Astrocyte of the spinal cord (primary cell): ENCODE results near the gene UNC13A.

Experiments used
- DNase-seq: peaks from one replicate; pipeline ENCODE4 v3.0.0; 2011; ENCODE audit warnings: low read depth, low spot score
- H3K4me3 ChIP-seq: 2 replicates; pipeline ENCODE4 v1.5.1; 2011; ENCODE audit warnings: low read depth, mild to moderate bottlenecking, low read length, moderate library complexity
- CTCF ChIP-seq: IDR thresholded peaks from 2 replicates; pipeline ENCODE4 v1.5.1; 2012; ENCODE audit warnings: low read depth, mild to moderate bottlenecking, low read length, inconsistent platforms
- in situ Hi-C: cut with HindIII; loops from 2 replicates; pipeline ENCODE4 v1.10.0; 2017; ENCODE audit warnings: low sequenced_read_pairs

Gene UNC13A

DNA sequence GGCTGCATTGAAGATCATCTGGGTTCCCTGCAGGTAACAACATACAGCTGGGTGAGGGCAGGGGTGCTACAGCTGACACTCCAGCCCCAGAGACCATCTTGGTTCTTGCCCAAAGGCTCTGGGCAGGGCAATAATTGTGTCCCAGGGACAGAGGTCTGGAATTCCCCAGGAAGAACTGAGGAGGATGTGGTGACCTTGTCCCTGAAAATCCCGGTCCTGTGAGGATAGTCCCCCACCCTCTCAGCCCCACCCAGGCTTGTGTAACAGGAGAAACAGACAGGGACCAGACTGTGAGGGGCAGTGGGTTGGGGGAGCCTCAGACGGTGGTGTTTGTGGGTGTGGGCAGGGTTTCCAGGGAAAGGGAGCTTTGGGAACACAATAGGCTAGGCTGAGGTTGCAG, 69.2 kb downstream of the UNC13A start:
- no peak for TF ChIP-seq CTCF
- no peak overlapping the region for H3K4me3 ChIP-seq
- in situ Hi-C loops = no loop called here
- no peak for DNase-seq

DNA sequence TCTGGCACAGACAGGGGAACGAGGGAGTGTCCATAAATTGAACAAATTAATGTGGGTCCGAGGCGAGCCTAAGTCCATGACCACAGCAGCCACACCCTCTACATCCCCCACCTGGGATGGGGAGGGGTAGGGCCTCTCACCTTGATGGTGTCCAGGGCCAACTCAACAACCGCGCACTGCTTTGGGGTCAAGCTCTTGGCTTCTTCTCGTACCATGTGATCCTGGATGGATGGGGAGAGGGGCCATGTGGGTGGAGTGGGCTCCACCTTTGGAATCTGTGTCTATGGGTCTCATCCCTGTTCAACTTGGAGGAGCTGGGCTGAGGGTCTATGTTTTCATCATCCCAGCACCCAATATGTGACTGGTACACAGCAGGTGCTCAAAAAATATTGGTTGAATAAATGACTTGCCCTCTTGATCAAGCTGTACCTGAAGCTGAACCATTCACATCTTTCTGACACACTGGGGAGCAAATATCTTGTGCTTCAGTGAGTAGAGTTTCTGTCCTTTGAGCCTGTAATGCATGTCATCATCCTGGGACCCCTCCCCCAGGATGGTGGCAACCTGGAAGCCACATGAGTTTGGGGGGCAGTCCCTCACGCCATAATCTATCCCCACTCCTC, 69.8 kb downstream of the UNC13A start:
- H3K4me3 ChIP-seq = no peak overlapping the region
- no peak for DNase-seq
- in situ Hi-C loops = no loop called here
- no peak for TF ChIP-seq CTCF

DNA sequence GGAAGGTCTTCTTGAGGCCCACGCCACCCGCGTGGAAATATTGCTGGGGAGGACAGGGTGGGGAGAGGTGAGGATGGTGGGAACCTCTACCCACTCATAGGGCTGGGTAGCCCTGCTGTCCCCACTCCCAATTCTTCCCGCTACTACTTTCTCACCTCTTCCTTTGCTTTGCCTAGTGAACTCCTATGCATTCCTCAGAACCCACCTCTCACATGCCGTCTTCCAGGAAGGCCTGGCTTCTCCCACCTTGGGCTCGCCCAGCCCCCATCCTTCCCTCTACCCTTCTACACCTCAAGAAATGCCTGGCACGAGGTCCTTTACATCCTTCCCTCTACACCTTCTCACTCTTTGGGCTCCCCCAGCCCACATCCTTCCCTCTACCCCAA, 70.4 kb downstream of the UNC13A start:
- DNase-seq = no peak
- in situ Hi-C loops = no loop called here
- no peak for TF ChIP-seq CTCF
- no peak overlapping the region for H3K4me3 ChIP-seq

DNA sequence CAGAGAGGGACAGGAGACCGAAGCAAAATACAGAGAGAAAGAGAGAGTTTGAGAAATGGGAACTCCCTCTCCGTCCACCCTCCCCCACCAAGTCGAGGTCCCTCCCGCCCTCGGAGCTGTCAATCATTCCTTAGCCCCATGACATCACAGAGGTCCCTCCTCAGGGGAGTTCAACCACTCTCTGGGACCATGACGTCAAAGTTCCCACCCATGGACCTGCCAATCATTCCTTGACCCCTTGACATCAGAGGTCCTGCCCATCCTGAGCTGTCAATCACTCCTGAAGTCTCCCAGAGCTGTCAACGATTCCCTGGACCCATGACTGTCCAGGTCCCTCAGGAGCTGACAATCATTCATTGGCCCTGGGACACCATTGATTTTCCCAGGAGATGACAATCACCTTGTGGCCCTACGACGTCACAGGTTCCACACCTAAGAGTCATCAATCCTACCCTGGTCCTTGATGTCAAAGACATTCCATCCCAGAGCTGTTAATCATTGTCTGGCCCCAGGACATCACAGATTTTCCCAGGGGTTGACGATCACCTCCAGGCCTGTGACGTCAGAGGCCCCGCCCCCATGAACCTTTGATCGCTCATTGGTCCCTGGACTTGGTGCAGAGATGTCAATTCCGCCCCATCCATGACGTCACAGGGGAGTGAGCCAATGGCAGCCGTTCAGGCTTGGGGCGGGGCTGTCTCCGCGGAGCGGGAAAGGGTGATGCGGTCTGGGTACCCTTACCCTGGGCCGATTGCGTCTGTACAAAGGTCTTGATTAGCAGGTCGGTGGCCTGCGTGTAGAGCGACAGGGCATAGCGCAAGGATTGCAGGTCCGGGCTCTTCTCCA, 71.0 kb downstream of the UNC13A start:
- no peak for TF ChIP-seq CTCF
- in situ Hi-C loops = no loop called here
- no peak for DNase-seq
- H3K4me3 ChIP-seq = no peak overlapping the region

DNA sequence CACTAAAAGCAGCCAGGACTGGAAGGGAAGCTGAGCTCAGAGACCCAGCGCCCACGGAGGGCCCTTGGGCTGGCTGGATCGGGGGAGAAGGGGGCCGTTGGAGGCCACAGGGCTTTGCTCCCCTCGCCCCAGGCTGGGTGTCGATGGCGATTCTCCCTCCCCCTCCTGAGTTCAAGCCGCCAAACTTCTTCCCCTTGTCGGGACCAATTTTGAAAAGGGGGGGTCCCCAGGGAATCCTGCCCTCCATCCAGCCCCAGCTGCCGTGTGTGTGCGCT, 71.5 kb downstream of the UNC13A start:
- in situ Hi-C loops = no loop called here
- no peak for TF ChIP-seq CTCF
- H3K4me3 ChIP-seq = no peak overlapping the region
- no peak for DNase-seq

DNA sequence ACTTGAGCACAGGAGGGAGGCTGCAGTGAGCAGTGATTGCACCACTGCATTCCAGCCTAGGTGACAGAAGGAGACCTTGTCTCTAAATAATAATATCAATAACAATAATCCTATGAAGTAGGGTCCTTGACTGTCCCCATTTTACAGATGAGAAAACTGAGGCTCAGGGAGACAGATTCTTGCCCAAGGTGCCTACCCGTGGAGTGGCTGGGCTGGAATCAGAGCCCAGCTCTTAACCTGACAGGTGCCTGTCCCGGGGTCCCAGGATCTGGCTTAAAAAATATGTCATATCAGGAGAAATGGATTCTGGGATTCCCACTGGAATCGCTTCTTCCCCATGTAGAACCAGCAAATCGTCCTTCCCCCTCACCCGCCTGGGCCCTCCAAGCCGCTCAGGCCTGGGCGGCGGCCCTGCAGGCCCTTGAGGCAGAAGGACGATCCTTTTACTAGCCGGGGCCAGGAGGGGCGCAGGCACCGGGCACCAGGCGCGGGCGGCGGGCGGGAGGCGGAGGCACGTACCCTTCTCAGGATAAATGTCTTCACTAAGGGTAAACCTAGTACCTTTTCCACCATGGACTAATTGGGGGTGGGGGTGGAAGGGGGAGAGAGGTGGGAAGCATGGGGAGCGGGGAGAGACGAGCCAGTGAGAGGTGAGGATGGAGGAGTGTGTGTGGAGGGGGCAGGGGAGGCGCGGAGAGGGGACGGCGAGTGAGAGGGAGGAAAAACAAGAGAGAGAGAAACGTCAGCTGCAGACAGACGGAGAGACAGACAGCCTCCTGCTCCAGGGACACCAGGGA, 72.1 kb downstream of the UNC13A start:
- no peak for DNase-seq
- TF ChIP-seq CTCF = no peak
- no peak overlapping the region for H3K4me3 ChIP-seq
- in situ Hi-C loops = no loop called here
